Measurements from ENCODE around the gene RIN3. TPM values are rescaled to one million over a fixed set of nuclear protein-coding genes. Genes with fewer than 3 reads are reported as not detected.
A peak's percentile ranks its signal among the peaks of the same experiment; 100 is the strongest.

Gene RIN3
- polyA plus RNA-seq, 4 donors = 1.8 to 18.9 (median 12.1) TPM

DNA sequence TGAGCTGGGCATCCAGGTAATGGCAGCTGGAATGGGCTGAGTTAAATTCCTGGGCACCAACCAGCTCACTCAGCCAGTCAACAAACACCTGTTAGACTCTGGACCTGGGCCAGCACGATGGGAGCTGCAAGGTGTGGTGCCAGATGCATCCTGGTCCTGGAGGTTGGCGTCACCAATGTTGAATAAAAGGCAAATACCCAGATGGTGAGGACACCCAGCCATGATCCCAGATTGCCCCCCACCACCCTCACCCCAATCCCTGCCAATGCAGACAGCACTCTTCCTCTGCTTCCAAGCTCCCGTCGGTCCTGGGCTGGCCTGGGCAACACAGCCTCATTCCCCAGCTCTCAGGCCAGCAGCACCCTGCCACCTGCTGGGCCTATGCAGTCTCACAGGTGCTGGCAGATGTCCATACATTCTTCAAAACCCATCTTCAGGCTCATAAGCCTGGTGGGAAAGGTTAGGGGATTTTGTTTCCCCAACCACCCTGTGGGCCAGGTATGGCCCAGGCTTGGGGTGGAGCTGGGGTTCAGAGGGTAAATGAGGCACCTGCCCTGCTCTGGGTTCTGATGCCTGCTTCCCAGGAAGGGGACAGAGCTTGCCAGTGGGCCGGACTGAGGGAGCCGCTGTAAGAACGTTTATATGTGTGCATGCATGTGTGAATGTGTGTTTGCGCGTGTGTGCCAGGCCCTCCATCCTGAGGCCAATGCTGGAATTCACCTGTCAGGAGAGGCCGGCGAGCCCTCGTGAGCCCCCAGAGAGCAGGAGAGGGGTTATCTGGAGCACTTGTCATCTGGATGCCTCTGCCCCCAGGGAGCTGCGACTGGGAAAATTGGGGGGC, 176.8 kb downstream of the RIN3 start:
- no peak overlapping the region for H3K4me3 ChIP-seq (ENCODE audit: low read depth in 1 of 3, low read length in 3 of 3)
- DNase-seq (peak; percentile 59 to 60), FAIRE-seq (no peak)
- peaks cover 0 to 23% (median 0%) of the 10 kb centered on the region in 3 donors for H3K36me3 ChIP-seq (ENCODE audit: control insufficient read depth in 3 of 3, insufficient read depth in 2 of 3, low read depth in 1 of 3, low read length in 3 of 3)
- no peak overlapping the region for H3K27ac ChIP-seq (ENCODE audit: low read depth in 1 of 3, low read length in 2 of 3)
- H3K9me3 ChIP-seq (ENCODE audit: control insufficient read depth in 2 of 2, insufficient read depth in 1 of 2, low read depth in 1 of 2, low read length in 1 of 2) = no peaks in the 10 kb centered on the region
- H3K27me3 ChIP-seq (ENCODE audit: control insufficient read depth in 3 of 3, insufficient read depth in 3 of 3, low read length in 3 of 3) = peaks cover 0 to 10% (median 0%) of the 10 kb centered on the region in 3 donors
- peaks cover 0 to 7% (median 0%) of the 10 kb centered on the region in 3 donors for H3K4me1 ChIP-seq (ENCODE audit: control insufficient read depth in 3 of 3, insufficient read depth in 2 of 3, low read depth in 1 of 3, low read length in 2 of 3)
- WGBS, 3 donors = 61 to 74% (median 61%) methylated on average over 13 of the region's 13 CpGs

DNA sequence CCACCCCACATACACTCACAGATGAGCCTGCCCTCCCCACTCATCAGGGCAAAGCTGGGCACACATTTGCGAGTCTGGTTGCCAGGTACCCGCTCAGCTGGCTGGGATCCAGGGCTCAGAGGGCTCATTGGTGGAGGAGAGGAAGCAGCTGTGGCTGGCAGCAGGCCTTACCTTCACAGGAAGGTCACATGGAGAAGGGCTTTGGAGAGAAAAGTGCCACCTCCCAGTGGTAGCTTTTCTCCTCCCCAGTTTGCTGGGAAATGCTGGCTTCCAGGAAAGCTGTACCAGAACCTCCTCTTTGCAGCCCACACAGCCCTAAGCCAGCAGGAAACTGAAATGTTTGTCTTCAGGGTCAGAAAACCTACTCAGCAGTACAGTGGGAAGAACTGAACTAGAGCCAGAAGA, 179.2 kb downstream of the RIN3 start:
- no peaks in the 10 kb centered on the region for H3K9me3 ChIP-seq (ENCODE audit: control insufficient read depth in 2 of 2, insufficient read depth in 1 of 2, low read depth in 1 of 2, low read length in 1 of 2)
- no peak overlapping the region for H3K4me3 ChIP-seq (ENCODE audit: low read depth in 1 of 3, low read length in 3 of 3)
- peak in 1 of 2 donors; percentile 70 for DNase-seq
- peaks cover 0 to 6% (median 0%) of the 10 kb centered on the region in 3 donors for H3K27me3 ChIP-seq (ENCODE audit: control insufficient read depth in 3 of 3, insufficient read depth in 3 of 3, low read length in 3 of 3)
- FAIRE-seq = no peak
- H3K36me3 ChIP-seq (ENCODE audit: control insufficient read depth in 3 of 3, insufficient read depth in 2 of 3, low read depth in 1 of 3, low read length in 3 of 3) = peaks cover 0 to 11% (median 0%) of the 10 kb centered on the region in 3 donors
- H3K4me1 ChIP-seq (ENCODE audit: control insufficient read depth in 3 of 3, insufficient read depth in 2 of 3, low read depth in 1 of 3, low read length in 2 of 3) = no peaks in the 10 kb centered on the region
- WGBS, 3 donors = 0 to 25% (median 9%) methylated on average over 2 of the region's 2 CpGs
- H3K27ac ChIP-seq (ENCODE audit: low read depth in 1 of 3, low read length in 2 of 3) = no peak overlapping the region

DNA sequence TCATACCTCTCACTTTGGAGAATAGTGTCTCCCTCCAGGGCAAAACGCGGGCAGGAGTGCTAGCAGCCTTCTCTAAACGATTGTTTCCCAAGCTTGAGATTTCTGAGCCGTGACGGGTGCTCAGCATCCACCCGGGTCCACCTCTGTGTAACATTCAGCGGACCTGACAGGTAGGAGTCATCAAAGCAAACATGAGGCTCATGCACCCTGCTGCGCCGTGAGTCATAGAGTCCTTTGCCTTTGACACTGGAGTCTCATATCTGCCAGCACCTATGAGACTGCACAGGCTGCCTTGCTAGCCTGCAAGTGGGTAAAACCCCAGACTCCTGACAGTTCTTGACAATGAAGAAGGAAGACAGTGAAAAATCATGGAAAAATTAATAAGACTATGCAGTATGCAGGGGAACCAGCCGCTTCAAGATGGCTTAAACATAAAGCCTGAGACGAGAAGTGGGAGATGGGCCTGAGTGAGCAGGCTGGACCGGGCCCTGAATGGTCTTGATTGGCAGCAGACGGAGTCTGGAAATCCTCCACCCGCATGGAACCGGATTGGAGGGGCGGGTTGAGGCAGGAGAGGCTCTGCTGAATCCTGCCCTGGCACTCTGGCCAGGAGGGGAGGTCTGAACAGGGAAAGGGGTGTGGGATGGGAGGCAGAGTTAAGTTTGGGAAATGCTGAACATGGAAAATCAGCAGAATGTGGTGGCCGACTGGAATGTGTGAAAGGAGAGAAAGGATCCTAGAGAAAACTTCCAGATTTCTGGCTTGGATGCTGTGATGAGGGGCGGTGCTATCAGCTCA, 180.6 kb downstream of the RIN3 start:
- DNase-seq (peak in 1 of 2 donors; percentile 28), FAIRE-seq (no peak)
- H3K36me3 ChIP-seq (ENCODE audit: control insufficient read depth in 3 of 3, insufficient read depth in 2 of 3, low read depth in 1 of 3, low read length in 3 of 3) = peaks cover 0 to 5% (median 0%) of the 10 kb centered on the region in 3 donors
- 75 to 89% (median 83%) methylated on average over 18 of the region's 18 CpGs for WGBS, 3 donors
- H3K27ac ChIP-seq (ENCODE audit: low read depth in 1 of 3, low read length in 2 of 3) = no peak overlapping the region
- no peaks in the 10 kb centered on the region for H3K9me3 ChIP-seq (ENCODE audit: control insufficient read depth in 2 of 2, insufficient read depth in 1 of 2, low read depth in 1 of 2, low read length in 1 of 2)
- H3K4me1 ChIP-seq (ENCODE audit: control insufficient read depth in 3 of 3, insufficient read depth in 2 of 3, low read depth in 1 of 3, low read length in 2 of 3) = no peaks in the 10 kb centered on the region
- no peak overlapping the region for H3K4me3 ChIP-seq (ENCODE audit: low read depth in 1 of 3, low read length in 3 of 3)
- H3K27me3 ChIP-seq (ENCODE audit: control insufficient read depth in 3 of 3, insufficient read depth in 3 of 3, low read length in 3 of 3) = peaks cover 0 to 6% (median 0%) of the 10 kb centered on the region in 3 donors

DNA sequence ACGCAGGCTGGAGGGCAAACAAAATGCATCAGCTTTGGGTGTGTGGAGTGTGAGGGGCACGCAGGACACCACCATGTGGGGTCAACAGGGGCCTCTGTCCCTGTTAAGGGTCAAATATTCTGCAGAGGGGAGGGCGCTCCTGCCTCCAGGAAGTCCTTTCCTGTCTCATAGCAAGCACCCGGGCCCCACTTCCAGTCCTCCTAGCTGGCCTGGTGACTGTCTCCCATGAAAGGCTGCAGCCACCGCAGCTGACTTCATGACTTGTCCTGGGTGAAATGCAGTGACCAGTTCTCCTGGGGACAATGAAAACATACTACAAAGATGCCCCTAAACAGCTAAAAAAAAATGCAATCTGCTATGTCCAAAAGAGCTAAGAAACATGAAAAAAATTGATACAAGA, 181.2 kb downstream of the RIN3 start:
- DNase-seq (no peak), FAIRE-seq (no peak)
- H3K27ac ChIP-seq (ENCODE audit: low read depth in 1 of 3, low read length in 2 of 3) = no peak overlapping the region
- H3K4me3 ChIP-seq (ENCODE audit: low read depth in 1 of 3, low read length in 3 of 3) = no peak overlapping the region
- H3K4me1 ChIP-seq (ENCODE audit: control insufficient read depth in 3 of 3, insufficient read depth in 2 of 3, low read depth in 1 of 3, low read length in 2 of 3) = no peaks in the 10 kb centered on the region
- no peaks in the 10 kb centered on the region for H3K9me3 ChIP-seq (ENCODE audit: control insufficient read depth in 2 of 2, insufficient read depth in 1 of 2, low read depth in 1 of 2, low read length in 1 of 2)
- 68 to 85% (median 74%) methylated on average over 5 of the region's 5 CpGs for WGBS, 3 donors
- H3K27me3 ChIP-seq (ENCODE audit: control insufficient read depth in 3 of 3, insufficient read depth in 3 of 3, low read length in 3 of 3) = peaks cover 0 to 6% (median 0%) of the 10 kb centered on the region in 3 donors
- peaks cover 0 to 5% (median 0%) of the 10 kb centered on the region in 3 donors for H3K36me3 ChIP-seq (ENCODE audit: control insufficient read depth in 3 of 3, insufficient read depth in 2 of 3, low read depth in 1 of 3, low read length in 3 of 3)

DNA sequence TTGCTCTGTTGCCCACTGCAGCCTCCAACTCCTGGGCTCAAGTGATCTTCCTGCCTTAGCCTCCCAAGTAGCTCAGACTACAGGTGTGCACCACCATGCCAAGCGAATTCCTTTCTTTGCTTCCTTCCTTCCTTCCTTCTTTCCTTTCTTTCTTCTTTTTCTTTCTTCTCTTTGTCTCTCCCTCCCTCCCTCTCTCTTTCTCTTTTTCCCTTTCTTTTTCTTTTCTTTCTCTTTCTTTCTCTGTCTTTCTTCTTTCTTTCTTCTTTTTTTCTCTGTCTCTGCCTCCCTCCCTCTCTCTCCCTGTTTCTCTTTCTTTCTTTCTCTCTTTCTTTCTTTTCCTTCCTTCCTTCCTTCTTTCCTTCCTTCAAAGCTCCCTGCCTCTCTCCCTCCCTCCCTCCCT, 182.0 kb downstream of the RIN3 start:
- Histone ChIP-seq H3K27ac (ENCODE audit: low read depth in 1 of 3, low read length in 2 of 3) (no peak overlapping the region), H3K36me3 (ENCODE audit: control insufficient read depth in 3 of 3, insufficient read depth in 2 of 3, low read depth in 1 of 3, low read length in 3 of 3) (no peaks in the 10 kb centered on the region), H3K9me3 (ENCODE audit: control insufficient read depth in 2 of 2, insufficient read depth in 1 of 2, low read depth in 1 of 2, low read length in 1 of 2) (no peaks in the 10 kb centered on the region), H3K4me3 (ENCODE audit: low read depth in 1 of 3, low read length in 3 of 3) (no peak overlapping the region), H3K4me1 (ENCODE audit: control insufficient read depth in 3 of 3, insufficient read depth in 2 of 3, low read depth in 1 of 3, low read length in 2 of 3) (no peaks in the 10 kb centered on the region), H3K27me3 (ENCODE audit: control insufficient read depth in 3 of 3, insufficient read depth in 3 of 3, low read length in 3 of 3) (peaks cover 0 to 6% (median 0%) of the 10 kb centered on the region in 3 donors)
- FAIRE-seq = no peak
- no peak for DNase-seq
- 89 to 100% (median 95%) methylated on average over 1 of the region's 1 CpG for WGBS, 3 donors

DNA sequence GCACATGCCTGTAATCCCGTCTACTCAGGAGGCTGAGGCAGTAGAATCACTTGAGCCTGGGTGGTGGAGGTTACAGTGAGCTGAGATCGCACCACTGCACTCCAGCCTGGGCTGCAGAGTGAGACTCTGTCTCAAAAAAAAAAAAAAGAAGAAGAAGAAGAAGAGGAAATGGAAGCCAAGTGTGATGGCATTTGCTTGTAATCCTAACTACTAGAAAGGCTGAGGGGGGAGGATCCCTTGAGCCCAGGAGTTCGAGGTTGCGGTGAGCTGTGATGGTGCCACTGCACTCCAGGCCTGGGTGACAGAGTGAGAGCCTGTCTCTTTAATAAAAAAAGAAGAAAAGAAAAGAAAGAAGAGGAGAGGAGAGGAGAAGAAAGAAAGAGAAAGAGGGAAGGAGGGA, 182.8 kb downstream of the RIN3 start:
- no peaks in the 10 kb centered on the region for H3K9me3 ChIP-seq (ENCODE audit: control insufficient read depth in 2 of 2, insufficient read depth in 1 of 2, low read depth in 1 of 2, low read length in 1 of 2)
- DNase-seq = no peak
- H3K36me3 ChIP-seq (ENCODE audit: control insufficient read depth in 3 of 3, insufficient read depth in 2 of 3, low read depth in 1 of 3, low read length in 3 of 3) = no peaks in the 10 kb centered on the region
- peaks cover 0 to 6% (median 0%) of the 10 kb centered on the region in 3 donors for H3K27me3 ChIP-seq (ENCODE audit: control insufficient read depth in 3 of 3, insufficient read depth in 3 of 3, low read length in 3 of 3)
- peaks cover 0 to 3% (median 0%) of the 10 kb centered on the region in 3 donors for H3K4me1 ChIP-seq (ENCODE audit: control insufficient read depth in 3 of 3, insufficient read depth in 2 of 3, low read depth in 1 of 3, low read length in 2 of 3)
- H3K27ac ChIP-seq (ENCODE audit: low read depth in 1 of 3, low read length in 2 of 3) = no peak overlapping the region
- H3K4me3 ChIP-seq (ENCODE audit: low read depth in 1 of 3, low read length in 3 of 3) = no peak overlapping the region
- WGBS, 3 donors = 78 to 88% (median 84%) methylated on average over 4 of the region's 4 CpGs
- FAIRE-seq = no peak

DNA sequence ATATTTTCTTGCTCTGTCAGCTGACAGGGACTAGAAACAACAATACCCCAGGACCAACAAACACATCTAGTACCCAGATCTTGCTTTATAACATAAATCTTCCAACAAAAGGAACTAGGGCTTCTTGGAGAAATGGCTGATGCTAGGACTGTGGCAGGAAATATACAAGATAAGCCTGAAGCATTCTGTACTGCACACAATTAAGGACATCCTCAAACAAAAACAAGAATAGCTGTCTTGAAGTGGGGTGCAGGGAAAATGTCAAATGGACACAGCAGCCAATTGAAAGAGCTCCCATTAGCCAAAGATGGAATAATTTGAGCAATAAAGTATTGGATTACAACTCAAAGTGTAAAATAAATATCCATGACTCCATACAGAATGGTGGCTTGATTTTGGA, 184.8 kb downstream of the RIN3 start:
- DNase-seq (no peak), FAIRE-seq (no peak)
- Histone ChIP-seq H3K27me3 (ENCODE audit: control insufficient read depth in 3 of 3, insufficient read depth in 3 of 3, low read length in 3 of 3) (peaks cover 0 to 6% (median 0%) of the 10 kb centered on the region in 3 donors), H3K9me3 (ENCODE audit: control insufficient read depth in 2 of 2, insufficient read depth in 1 of 2, low read depth in 1 of 2, low read length in 1 of 2) (no peaks in the 10 kb centered on the region), H3K27ac (ENCODE audit: low read depth in 1 of 3, low read length in 2 of 3) (no peak overlapping the region), H3K4me3 (ENCODE audit: low read depth in 1 of 3, low read length in 3 of 3) (no peak overlapping the region), H3K4me1 (ENCODE audit: control insufficient read depth in 3 of 3, insufficient read depth in 2 of 3, low read depth in 1 of 3, low read length in 2 of 3) (peaks cover 0 to 3% (median 0%) of the 10 kb centered on the region in 3 donors), H3K36me3 (ENCODE audit: control insufficient read depth in 3 of 3, insufficient read depth in 2 of 3, low read depth in 1 of 3, low read length in 3 of 3) (peaks cover 0 to 7% (median 0%) of the 10 kb centered on the region in 3 donors)

DNA sequence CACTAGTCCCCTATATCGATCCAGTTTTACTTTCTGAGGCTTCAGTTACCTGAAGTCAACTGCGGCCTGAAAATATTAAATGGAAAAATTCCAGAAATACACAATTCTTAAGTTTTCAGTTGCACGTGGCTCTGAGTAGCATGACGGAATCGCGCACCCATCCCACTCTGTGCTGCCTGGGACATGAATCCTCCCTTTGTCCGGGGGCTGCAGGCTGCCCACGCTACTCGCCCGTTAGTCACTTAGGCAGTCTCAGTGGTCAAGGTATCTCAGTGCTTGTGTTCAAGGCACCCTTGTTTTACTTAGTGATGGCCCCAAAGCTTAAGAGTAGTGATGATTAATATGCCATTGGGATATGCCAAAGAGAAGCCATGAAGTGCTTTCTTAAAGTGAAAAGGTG, 188.2 kb downstream of the RIN3 start:
- Histone ChIP-seq H3K36me3 (ENCODE audit: control insufficient read depth in 3 of 3, insufficient read depth in 2 of 3, low read depth in 1 of 3, low read length in 3 of 3) (peaks cover 3 to 37% (median 7%) of the 10 kb centered on the region in 3 donors), H3K4me1 (ENCODE audit: control insufficient read depth in 3 of 3, insufficient read depth in 2 of 3, low read depth in 1 of 3, low read length in 2 of 3) (peaks cover 0 to 3% (median 0%) of the 10 kb centered on the region in 3 donors), H3K27me3 (ENCODE audit: control insufficient read depth in 3 of 3, insufficient read depth in 3 of 3, low read length in 3 of 3) (no peaks in the 10 kb centered on the region), H3K4me3 (ENCODE audit: low read depth in 1 of 3, low read length in 3 of 3) (no peak overlapping the region), H3K9me3 (ENCODE audit: control insufficient read depth in 2 of 2, insufficient read depth in 1 of 2, low read depth in 1 of 2, low read length in 1 of 2) (no peaks in the 10 kb centered on the region), H3K27ac (ENCODE audit: low read depth in 1 of 3, low read length in 2 of 3) (no peak overlapping the region)
- DNase-seq (no peak), FAIRE-seq (no peak)
- WGBS, 3 donors = 89 to 95% (median 94%) methylated on average over 10 of the region's 10 CpGs
